Measurements from ENCODE around the gene LYSMD3.

GRCh38 chr5:90504743-90505142 lies 24.6 kb downstream of the LYSMD3 start:
- TF ChIP-seq CTCF (IDR thresholded peaks at IDR 0.05) (no peak), POLR2A (IDR thresholded peaks at IDR 0.05) (no peak), POLR2AphosphoS5 (IDR thresholded peaks at IDR 0.05) (no peak)
